Smooth muscle cell (in vitro differentiated cells): Measurements from ENCODE around the gene CLEC16A. TPM values are rescaled to one million over a fixed set of nuclear protein-coding genes. Genes with fewer than 3 reads are reported as not detected.

Experiments used
- DNase-seq: peaks from one replicate; lab custom pipeline; 2025; ENCODE audit not compliant: unreplicated experiment; lab: John Stamatoyannopoulos, UW
- H2AFZ ChIP-seq: fragments of 200-600 bp; sonication (generic); 2 replicates; pipeline ENCODE4 v1.6.0; 2016; ENCODE audit warnings: antibody characterized with exemption, low read depth, mild to moderate bottlenecking
- H3F3A ChIP-seq: fragments of 200-600 bp; sonication (generic); 2 replicates; pipeline ENCODE4 v1.6.0; 2017; ENCODE audit warnings: antibody characterized with exemption, low read depth
- H3K27ac ChIP-seq: fragments of 200-600 bp; sonication (generic); 2 replicates; pipeline ENCODE4 v1.5.1; 2016; ENCODE audit warnings: low read depth, mild to moderate bottlenecking
- H3K27me3 ChIP-seq: fragments of 200-600 bp; sonication (generic); 2 replicates; pipeline ENCODE4 v1.6.1; 2016; ENCODE audit warnings: low read depth, mild to moderate bottlenecking
- H3K36me3 ChIP-seq: fragments of 200-600 bp; sonication (generic); 2 replicates; pipeline ENCODE4 v1.5.1; 2016; ENCODE audit warnings: low read depth
- H3K4me1 ChIP-seq: fragments of 200-600 bp; sonication (generic); 2 replicates; pipeline ENCODE4 v1.5.1; 2016; ENCODE audit warnings: low read depth
- H3K4me2 ChIP-seq: fragments of 200-600 bp; sonication (generic); 2 replicates; pipeline ENCODE4 v1.6.0; 2016; ENCODE audit warnings: mild to moderate bottlenecking
- H3K4me3 ChIP-seq: fragments of 200-600 bp; sonication (generic); 2 replicates; pipeline ENCODE4 v1.5.1; 2016; ENCODE audit warnings: mild to moderate bottlenecking
- H3K79me2 ChIP-seq: fragments of 200-600 bp; sonication (generic); 2 replicates; pipeline ENCODE4 v1.6.0; 2016; ENCODE audit warnings: low read depth, mild to moderate bottlenecking
- H3K9ac ChIP-seq: fragments of 200-600 bp; sonication (generic); 2 replicates; pipeline ENCODE4 v1.6.0; 2016; ENCODE audit warnings: low read depth
- H3K9me3 ChIP-seq: fragments of 200-600 bp; sonication (generic); replicated peaks from 2 replicates; pipeline ENCODE4 v1.5.1; 2016; ENCODE audit warnings: low read depth
- H4K20me1 ChIP-seq: fragments of 200-600 bp; sonication (generic); 2 replicates; pipeline ENCODE4 v1.6.0; 2016; ENCODE audit warnings: low read depth
- WGBS: methylation state at CpG from one replicate; pipeline ENCODE4 v1.1.7; 2016; ENCODE audit warnings: low lambda C conversion rate; 5-methylcytosine and 5-hydroxymethylcytosine counted together
- polyA plus RNA-seq: library from polyadenylated mRNA; unstranded; fragments of >200 nt; fragmentation: Nextera tagmentation; extraction: Ambion mirVana; gene quantifications from 2 replicates; pipeline ENCODE4 v1.2.1, GENCODE V29; 2016
- total RNA-seq: library from RNA; depleted of rRNA; stranded (reverse); fragments of >200 nt; gene quantifications from 2 replicates; pipeline ENCODE4 v1.2.3, GENCODE V29; 2014
- TF ChIP-seq, protein P1 (sequence below): fragments of 200-600 bp; sonication (generic); IDR thresholded peaks from 2 replicates; pipeline ENCODE4 v1.5.1; 2017; ENCODE audit warnings: borderline replicate concordance, mild to moderate bottlenecking, antibody characterized with exemption; ENCODE audit not compliant: insufficient read depth, poor library complexity, severe bottlenecking

The CLEC16A gene
- total and polyA plus RNA-seq, 2 experiments from 2014 or later: 12.6 to 16.2 TPM

DNA sequence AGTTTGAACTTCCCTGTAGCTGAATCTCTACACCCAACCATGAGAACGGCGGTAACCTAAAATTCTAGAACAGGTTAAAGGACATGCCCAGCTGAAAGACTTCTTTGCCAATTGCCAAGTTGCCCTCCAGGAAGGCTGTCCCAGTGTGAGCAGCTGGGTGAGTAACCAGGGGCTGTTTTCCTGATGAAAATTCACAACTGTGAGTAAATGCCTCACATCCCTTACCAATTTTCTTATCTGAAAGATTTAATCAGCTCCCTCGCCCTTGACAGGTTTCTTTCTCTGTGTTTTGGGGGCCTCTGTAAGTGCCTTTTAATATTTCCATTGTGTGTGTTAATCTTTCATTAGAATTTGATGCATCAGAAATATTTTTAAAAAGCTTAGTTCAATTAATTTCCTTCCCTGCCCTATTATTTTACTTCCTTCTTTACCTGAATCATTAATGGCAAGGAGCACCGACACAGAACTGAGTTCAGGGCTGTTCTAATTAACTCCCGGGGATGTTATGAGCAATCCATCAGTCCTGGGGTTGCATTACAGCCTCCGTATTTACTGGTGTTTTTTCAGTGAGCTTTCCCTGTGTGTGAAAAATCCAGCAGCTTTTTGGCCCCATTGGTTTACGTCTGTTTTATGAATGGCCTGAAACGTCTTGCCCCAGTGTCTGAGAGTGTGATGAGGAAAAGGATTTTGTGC is 152.9 kb downstream of the CLEC16A start:
- Histone ChIP-seq H3K4me2 (no peak overlapping the region), H4K20me1 (peaks cover 14% of the 10 kb centered on the region), H3K79me2 (no peaks in the 10 kb centered on the region), H3K27ac (no peak overlapping the region), H3K9ac (no peak overlapping the region), H3K4me1 (peaks cover 10% of the 10 kb centered on the region), H3K27me3 (no peaks in the 10 kb centered on the region), H3F3A (peaks cover 31% of the 10 kb centered on the region), H3K36me3 (no peaks in the 10 kb centered on the region), H2AFZ (no peak overlapping the region), H3K4me3 (no peak overlapping the region), H3K9me3 (no peaks in the 10 kb centered on the region)
- TF ChIP-seq, protein P1, sequence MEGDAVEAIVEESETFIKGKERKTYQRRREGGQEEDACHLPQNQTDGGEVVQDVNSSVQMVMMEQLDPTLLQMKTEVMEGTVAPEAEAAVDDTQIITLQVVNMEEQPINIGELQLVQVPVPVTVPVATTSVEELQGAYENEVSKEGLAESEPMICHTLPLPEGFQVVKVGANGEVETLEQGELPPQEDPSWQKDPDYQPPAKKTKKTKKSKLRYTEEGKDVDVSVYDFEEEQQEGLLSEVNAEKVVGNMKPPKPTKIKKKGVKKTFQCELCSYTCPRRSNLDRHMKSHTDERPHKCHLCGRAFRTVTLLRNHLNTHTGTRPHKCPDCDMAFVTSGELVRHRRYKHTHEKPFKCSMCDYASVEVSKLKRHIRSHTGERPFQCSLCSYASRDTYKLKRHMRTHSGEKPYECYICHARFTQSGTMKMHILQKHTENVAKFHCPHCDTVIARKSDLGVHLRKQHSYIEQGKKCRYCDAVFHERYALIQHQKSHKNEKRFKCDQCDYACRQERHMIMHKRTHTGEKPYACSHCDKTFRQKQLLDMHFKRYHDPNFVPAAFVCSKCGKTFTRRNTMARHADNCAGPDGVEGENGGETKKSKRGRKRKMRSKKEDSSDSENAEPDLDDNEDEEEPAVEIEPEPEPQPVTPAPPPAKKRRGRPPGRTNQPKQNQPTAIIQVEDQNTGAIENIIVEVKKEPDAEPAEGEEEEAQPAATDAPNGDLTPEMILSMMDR: no peak
- DNase-seq: no peak
- WGBS: 69% methylated on average over 8 of the region's 8 CpGs

- no peaks in the 10 kb centered on the region for H3K79me2 ChIP-seq
- H2AFZ ChIP-seq: no peak overlapping the region
- no peaks in the 10 kb centered on the region for H3K9me3 ChIP-seq
- no peak overlapping the region for H3K27ac ChIP-seq
- WGBS: 96% methylated on average over 6 of the region's 6 CpGs
- no peak overlapping the region for H3K4me2 ChIP-seq
- no peaks in the 10 kb centered on the region for H3K27me3 ChIP-seq
- peaks cover 31% of the 10 kb centered on the region for H3F3A ChIP-seq
- DNase-seq: no peak
- peaks cover 14% of the 10 kb centered on the region for H4K20me1 ChIP-seq
- H3K9ac ChIP-seq: no peak overlapping the region
- peaks cover 10% of the 10 kb centered on the region for H3K4me1 ChIP-seq
- TF ChIP-seq, protein P1: no peak
- no peaks in the 10 kb centered on the region for H3K36me3 ChIP-seq
- H3K4me3 ChIP-seq: no peak overlapping the region
Observed at GRCh38 chr16:11097787-11098167, 153.4 kb downstream of the CLEC16A start.

DNA sequence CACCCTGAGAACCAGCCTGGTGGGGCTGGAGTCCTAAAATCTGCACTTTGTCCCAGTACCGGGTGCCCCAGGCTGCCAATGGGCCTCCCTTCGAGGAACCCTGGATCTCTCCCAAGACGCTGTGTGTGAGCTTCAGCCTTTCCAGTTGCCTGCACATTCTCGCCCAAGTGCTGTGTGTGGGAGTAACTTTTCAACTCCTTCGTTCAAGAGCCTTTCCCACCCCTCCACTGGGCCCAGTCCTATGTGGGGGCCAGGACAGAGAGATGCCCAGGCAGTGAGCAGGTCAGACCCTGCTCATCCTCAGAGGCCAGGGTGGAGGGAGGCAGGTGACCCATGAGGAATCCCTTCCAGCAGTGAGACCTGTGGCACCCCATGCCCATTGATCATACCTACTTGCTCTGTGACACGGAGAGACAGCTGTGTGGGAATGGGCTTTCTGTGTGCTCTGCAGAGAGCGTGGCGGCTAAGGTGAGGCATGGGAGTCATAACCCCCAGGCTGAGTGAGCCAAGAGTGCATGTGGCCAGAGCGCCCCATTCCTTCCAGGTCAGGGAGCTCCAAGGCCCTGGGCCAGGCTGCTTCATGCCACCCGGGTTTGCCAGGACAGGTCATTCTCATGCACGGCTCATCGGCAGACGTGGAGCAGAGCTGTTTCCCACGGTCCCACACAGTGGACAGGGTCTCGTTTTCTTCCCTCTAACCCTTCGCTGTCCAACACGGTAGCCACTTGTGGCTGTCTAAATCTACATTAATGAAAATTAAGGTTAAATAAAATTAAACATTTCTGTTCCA is 154.4 kb downstream of the CLEC16A start:
- no peaks in the 10 kb centered on the region for H3K9me3 ChIP-seq
- H2AFZ ChIP-seq: no peak overlapping the region
- H4K20me1 ChIP-seq: peaks cover 11% of the 10 kb centered on the region
- 71% methylated on average over 17 of the region's 17 CpGs for WGBS
- no peak for DNase-seq
- peaks cover 10% of the 10 kb centered on the region for H3K4me1 ChIP-seq
- H3K27me3 ChIP-seq: no peaks in the 10 kb centered on the region
- no peak overlapping the region for H3K9ac ChIP-seq
- TF ChIP-seq, protein P1: no peak
- no peak overlapping the region for H3K27ac ChIP-seq
- H3F3A ChIP-seq: peaks cover 31% of the 10 kb centered on the region
- H3K79me2 ChIP-seq: no peaks in the 10 kb centered on the region
- no peaks in the 10 kb centered on the region for H3K36me3 ChIP-seq
- no peak overlapping the region for H3K4me3 ChIP-seq
- no peak overlapping the region for H3K4me2 ChIP-seq
